Activated CD4-positive, alpha-beta T cell treated with anti-CD3 and anti-CD28 coated beads for 48 hours (primary cell): ENCODE results near the gene RABAC1.
A peak's percentile ranks its signal among the peaks of the same experiment; 100 is the strongest.
"Not testable (repeated sequence)": the region's sequence is repeated elsewhere in the genome, so short reads cannot be mapped to it uniquely, and the experiment has no call there.

Experiments used
- DNase-seq: peaks from one replicate; pipeline ENCODE4 v3.0.0-alpha.2; 2020

RABAC1 gene

GRCh38 chr19:41959056-41960053, at the start of gene RABAC1:
Gene RABAC1 (minus strand): TSS chr19:41959321. CDS start chr19:41959292, 29 bp downstream.
- DNase-seq: peak; percentile 91

DNA sequence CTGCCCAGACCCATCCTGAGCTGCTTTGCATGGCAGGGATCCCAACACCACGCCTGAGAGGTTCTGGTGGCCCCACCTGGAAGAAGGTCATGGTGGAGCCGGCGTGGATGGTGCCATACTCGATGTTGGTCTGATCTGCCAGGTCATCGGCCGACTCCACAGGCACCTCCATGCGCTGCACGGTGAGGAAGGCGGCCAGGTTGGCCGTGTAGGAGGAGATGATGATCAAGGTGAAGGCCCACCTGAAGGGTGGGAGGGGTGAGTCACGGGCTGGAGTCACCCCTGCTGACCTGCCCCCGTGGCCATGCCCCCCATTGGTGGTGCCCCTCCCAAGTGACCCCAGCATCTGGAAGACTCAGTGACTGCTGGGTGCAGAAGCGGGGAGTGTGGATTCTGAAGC, 47.4 kb upstream of the RABAC1 start:
- DNase-seq: no peak

GRCh38 chr19:42005504-42005903, 46.4 kb upstream of the RABAC1 start:
- no peak for DNase-seq

DNA sequence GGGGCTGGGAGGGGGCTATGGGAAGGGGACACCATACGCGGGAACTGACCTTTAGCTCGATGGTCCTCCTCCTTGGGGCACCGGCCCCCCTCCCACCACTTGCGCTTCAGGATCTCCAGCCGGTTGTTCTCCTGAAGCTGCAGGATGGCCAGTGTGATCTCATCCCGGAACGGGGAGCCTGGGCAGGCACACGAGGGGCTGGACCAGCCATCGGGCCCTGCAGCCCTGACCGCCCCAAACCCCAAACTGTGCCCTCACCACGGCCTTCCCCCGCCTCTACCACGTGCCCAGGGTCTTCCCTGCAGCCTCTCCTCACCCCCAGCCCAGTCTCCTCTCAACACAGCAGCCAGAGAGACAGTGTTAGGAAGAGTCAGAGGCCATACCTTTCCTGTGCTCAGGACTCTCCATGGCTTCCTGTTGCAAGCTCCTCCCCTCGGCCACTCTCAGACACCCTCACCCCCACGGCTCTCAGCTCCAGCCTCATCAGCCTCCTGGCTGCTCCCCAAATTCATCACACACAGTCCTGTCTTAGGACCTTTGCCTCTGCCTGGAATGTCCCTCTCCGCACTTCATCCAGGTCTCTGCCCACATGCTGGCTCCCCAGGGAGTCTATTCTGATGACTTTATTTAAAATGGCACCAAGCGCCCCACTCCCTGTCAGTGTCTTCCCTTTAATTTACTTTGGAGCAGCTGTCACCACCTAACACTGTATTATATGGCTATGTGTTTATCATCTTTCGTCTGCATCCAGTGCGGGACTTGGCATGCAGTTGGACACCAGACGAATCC, 44.6 kb upstream of the RABAC1 start:
- DNase-seq: no peak

- DNase-seq: no peak
These were observed 40.7 kb upstream of the RABAC1 start for GRCh38 chr19:41999878-42000208.

GRCh38 chr19:41999071-41999877, 40.2 kb upstream of the RABAC1 start:
- DNase-seq: peak; percentile 30

DNA sequence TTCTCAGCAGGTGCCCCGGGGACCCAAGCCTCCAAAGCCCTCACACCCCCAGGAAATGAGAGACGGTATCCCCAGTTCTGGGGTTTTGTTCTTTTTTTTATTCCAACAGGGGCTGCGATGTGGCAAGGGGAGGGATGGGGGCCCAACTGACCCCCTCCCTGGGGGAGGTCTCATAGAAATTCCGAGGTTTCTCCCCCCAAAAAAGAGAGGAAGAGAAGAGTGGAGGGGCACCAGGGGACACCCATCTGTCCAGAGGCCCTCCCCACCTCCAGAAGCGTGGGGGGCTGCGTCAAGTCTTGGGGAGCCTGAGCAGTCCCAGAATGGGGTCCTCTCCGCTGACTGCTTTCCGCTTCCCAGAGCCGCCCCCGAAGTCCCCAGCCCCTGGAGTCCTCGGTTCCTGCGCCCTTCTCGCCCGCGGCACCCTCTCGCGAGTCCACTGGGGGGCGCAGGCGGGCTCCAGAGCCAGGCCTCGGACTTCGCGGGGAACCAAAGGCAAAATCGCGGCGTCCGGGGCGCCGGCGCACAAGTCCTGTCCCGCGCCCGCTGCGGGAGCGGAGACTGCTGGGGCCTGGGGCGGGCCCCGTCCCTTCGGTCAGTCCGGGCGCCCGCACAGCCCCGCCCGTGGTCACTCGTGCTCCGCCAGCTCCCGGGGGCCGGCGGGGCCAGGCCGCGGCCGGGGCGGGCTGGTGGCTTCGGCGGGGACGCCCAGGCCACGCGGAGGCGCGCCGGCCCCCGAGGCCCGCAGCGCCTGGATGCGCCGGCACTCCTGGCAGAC, 39.3 kb upstream of the RABAC1 start:
- peak; percentile 69 for DNase-seq

GRCh38 chr19:41997851-41998229, 38.7 kb upstream of the RABAC1 start:
- DNase-seq: peak; percentile 17

- peak; percentile 59 for DNase-seq
These were observed 38.2 kb upstream of the RABAC1 start for GRCh38 chr19:41997121-41997850.

DNA sequence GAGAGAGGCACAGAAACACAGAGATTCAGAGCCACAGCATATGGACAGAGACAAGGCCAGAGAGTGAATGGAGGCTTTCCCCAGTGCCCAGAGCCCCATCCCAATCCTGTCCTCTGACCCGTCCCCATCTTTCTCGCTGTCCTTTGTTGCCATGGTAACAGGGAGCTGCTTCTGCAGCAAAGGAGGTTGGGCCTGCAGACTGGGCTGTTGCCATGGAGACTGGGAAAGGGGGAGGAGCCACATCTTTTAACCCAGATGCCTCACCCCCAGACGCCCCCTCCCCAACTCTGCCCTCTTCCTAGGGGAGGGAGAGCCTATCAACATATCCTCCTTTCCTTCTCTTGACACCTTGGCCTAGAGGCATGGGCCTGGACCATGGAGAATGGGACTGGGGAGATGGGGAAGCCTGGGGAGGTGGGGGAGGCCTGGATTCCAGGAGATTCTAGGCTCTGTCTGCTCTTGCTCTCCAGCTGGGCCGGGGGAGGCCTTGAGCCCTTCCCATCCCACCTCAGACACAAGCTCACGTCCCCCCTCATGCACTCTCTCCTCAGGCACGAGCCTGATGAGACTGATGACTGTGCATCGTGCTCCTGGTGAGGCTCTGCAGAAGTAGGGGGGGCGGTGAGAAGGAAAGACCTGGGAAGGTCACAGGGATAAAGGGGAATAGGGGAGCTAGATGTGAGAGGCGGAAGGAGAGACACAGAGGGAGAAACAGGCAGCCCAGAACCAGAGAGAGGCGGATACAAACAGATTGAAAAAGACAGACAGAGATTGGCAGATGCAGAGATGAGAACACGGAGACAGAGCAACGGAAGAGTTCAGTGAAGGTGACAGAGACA, 37.1 kb upstream of the RABAC1 start:
- DNase-seq: peak; percentile 16

GRCh38 chr19:41994994-41995958, 36.2 kb upstream of the RABAC1 start:
- no peak for DNase-seq

GRCh38 chr19:41994521-41994971, 35.4 kb upstream of the RABAC1 start:
- no peak for DNase-seq

DNA sequence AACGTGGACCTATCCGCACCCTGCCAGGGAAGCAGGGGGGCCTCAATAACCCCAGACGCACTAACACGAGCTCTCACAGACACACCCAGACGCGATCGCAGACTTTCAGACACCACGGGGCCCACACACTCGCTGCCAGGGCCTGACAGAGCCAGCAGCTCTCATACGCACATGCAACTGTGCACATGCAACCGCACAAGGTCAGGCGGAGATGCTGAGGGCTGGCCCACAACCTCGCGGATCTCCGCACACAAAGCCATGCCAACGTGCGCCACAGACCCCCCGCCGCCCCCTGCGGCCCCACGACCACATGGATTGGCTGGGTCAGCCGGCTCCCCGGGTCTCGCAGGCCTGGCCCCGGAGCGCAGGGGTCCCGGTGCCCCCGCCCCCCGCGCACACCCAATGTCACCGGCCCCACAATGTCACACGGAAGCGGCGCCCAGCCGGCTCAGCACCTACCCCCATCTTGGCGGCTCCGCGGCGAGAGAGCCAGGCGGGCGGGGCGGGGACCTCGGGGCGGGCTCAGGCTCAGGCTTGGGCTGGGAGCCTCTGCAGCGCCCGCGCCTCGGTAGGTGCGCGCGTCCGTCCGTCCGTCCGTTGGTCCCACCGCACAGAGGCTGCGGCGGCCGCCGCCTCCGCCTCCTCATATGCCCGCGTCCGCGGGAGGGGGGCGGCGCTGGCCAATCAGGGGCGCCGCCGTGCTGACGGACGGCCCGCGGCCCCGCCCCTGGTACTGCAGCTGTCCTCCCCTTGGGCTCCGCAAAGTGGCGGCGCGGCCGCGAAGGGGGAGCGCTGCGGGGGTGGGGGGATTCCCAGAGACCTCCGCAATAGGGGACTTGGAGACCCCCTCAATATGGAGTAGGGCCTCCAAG, 34.7 kb upstream of the RABAC1 start, which contains the start of gene ATP1A3:
TSS of gene ATP1A3 (minus strand) at position 619 of the 872 bp plus-strand sequence. CDS start at position 465, 154 bp downstream.
- peak; percentile 64 for DNase-seq

GRCh38 chr19:41991925-41992569, 32.9 kb upstream of the RABAC1 start:
- DNase-seq: not testable (repeated sequence)

- DNase-seq: no peak
These were observed 31.9 kb upstream of the RABAC1 start for GRCh38 chr19:41991025-41991424.

GRCh38 chr19:41990615-41991014, 31.5 kb upstream of the RABAC1 start:
- DNase-seq: no peak

DNA sequence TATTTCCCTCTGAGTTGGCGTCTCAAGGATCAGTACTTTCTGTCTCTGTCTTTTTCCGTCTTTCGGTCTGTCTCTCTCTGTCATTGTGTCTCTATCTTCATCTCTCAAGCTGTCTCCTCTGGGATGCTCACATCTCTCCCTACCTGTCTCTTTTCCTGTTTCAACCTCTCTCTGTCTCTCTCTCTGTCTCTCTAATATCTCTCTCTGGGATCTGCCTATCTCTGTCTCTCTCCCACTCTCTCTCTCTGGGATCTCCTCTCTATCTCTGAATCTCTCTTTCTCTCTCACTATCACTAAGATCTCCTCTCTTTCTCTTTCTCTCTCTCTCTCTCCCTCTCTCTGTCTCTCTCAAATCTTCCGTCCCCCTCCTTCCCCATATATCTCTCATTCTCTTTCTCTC, 30.9 kb upstream of the RABAC1 start:
- DNase-seq: no peak
